ENCODE data around the gene EVPLL.
"Not testable (repeated sequence)": the region's sequence is repeated elsewhere in the genome, so short reads cannot be mapped to it uniquely, and the experiment has no call there.

DNA sequence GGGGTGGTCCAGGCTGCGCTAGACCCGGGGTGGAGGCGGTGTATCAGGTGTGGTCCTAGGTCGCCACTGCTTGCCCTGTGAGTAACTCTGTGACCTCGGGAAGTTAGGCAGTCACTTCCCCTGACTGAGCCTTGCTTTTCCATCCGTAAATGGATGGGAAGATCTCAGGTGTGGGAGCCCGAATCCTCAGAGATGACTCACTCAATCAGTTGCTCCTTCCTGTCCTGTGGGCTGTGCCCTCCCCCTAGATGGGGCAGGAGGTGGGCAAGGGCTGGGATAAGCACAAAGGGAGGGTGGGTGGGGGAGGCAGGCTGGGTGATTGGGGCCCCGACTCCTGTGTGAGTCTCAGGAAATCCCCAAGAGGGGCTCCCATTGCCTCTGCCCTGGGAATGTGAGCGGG lies 54.6 kb downstream of the EVPLL start:
- not testable (repeated sequence) for TF ChIP-seq POLR2AphosphoS5 (IDR thresholded peaks at IDR 0.05; ENCODE audit: control insufficient read depth, insufficient read depth, low read depth, low read length); PURB (CRISPR knock-in tag; IDR thresholded peaks at IDR 0.05; ENCODE audit: low read depth); TAF1 (IDR thresholded peaks at IDR 0.05; ENCODE audit: control insufficient read depth, extremely low read depth, insufficient read depth, low read length, severe bottlenecking); TOE1 (IDR thresholded peaks at IDR 0.05; ENCODE audit: borderline replicate concordance); TOE1 (CRISPR knock-in tag; IDR thresholded peaks at IDR 0.05; ENCODE audit: borderline replicate concordance, low read depth); POLR2A (conservative IDR thresholded peaks at IDR 0.05); ATF1 (CRISPR knock-in tag; IDR thresholded peaks at IDR 0.05); ATF1 (tag; IDR thresholded peaks at IDR 0.05); RAD21 (CRISPR knock-in tag; conservative IDR thresholded peaks at IDR 0.05 in 1 of 2, IDR thresholded peaks at IDR 0.05 in 1 of 2); PHF20 (IDR thresholded peaks at IDR 0.05; ENCODE audit: partially characterized antibody)
- TF ChIP-seq, protein P1, sequence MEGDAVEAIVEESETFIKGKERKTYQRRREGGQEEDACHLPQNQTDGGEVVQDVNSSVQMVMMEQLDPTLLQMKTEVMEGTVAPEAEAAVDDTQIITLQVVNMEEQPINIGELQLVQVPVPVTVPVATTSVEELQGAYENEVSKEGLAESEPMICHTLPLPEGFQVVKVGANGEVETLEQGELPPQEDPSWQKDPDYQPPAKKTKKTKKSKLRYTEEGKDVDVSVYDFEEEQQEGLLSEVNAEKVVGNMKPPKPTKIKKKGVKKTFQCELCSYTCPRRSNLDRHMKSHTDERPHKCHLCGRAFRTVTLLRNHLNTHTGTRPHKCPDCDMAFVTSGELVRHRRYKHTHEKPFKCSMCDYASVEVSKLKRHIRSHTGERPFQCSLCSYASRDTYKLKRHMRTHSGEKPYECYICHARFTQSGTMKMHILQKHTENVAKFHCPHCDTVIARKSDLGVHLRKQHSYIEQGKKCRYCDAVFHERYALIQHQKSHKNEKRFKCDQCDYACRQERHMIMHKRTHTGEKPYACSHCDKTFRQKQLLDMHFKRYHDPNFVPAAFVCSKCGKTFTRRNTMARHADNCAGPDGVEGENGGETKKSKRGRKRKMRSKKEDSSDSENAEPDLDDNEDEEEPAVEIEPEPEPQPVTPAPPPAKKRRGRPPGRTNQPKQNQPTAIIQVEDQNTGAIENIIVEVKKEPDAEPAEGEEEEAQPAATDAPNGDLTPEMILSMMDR (IDR thresholded peaks at IDR 0.05 in 2 of 3, conservative IDR thresholded peaks at IDR 0.05 in 1 of 3; ENCODE audit: insufficient read depth in 2 of 3, low read depth in 1 of 3, low read length in 3 of 3), result not testable (repeated sequence)
- TF ChIP-seq, protein P2, sequence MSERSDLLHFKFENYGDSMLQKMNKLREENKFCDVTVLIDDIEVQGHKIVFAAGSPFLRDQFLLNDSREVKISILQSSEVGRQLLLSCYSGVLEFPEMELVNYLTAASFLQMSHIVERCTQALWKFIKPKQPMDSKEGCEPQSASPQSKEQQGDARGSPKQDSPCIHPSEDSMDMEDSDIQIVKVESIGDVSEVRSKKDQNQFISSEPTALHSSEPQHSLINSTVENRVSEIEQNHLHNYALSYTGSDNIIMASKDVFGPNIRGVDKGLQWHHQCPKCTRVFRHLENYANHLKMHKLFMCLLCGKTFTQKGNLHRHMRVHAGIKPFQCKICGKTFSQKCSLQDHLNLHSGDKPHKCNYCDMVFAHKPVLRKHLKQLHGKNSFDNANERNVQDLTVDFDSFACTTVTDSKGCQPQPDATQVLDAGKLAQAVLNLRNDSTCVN (CRISPR knock-in tag; IDR thresholded peaks at IDR 0.05), result not testable (repeated sequence)
- TF ChIP-seq, protein P3, sequence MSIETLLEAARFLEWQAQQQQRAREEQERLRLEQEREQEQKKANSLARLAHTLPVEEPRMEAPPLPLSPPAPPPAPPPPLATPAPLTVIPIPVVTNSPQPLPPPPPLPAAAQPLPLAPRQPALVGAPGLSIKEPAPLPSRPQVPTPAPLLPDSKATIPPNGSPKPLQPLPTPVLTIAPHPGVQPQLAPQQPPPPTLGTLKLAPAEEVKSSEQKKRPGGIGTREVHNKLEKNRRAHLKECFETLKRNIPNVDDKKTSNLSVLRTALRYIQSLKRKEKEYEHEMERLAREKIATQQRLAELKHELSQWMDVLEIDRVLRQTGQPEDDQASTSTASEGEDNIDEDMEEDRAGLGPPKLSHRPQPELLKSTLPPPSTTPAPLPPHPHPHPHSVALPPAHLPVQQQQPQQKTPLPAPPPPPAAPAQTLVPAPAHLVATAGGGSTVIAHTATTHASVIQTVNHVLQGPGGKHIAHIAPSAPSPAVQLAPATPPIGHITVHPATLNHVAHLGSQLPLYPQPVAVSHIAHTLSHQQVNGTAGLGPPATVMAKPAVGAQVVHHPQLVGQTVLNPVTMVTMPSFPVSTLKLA (conservative IDR thresholded peaks at IDR 0.05), result not testable (repeated sequence)
- TF ChIP-seq, protein P4, sequence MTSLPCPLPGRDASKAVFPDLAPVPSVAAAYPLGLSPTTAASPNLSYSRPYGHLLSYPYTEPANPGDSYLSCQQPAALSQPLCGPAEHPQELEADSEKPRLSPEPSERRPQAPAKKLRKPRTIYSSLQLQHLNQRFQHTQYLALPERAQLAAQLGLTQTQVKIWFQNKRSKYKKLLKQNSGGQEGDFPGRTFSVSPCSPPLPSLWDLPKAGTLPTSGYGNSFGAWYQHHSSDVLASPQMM (CRISPR knock-in tag; IDR thresholded peaks at IDR 0.05), result not testable (repeated sequence)
- TF ChIP-seq, protein P5, sequence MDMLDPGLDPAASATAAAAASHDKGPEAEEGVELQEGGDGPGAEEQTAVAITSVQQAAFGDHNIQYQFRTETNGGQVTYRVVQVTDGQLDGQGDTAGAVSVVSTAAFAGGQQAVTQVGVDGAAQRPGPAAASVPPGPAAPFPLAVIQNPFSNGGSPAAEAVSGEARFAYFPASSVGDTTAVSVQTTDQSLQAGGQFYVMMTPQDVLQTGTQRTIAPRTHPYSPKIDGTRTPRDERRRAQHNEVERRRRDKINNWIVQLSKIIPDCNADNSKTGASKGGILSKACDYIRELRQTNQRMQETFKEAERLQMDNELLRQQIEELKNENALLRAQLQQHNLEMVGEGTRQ (CRISPR knock-in tag; IDR thresholded peaks at IDR 0.05), result not testable (repeated sequence)

Data from K562 (cell line).